ENCODE results near the gene RPS17. TPM values are rescaled to one million over a fixed set of nuclear protein-coding genes. Genes with fewer than 3 reads are reported as not detected.

RPS17 gene
- total RNA-seq (2014; rRNA removed; shearing (Covaris generic)) = 5,360 and 5,605 TPM in 2 replicates

DNA sequence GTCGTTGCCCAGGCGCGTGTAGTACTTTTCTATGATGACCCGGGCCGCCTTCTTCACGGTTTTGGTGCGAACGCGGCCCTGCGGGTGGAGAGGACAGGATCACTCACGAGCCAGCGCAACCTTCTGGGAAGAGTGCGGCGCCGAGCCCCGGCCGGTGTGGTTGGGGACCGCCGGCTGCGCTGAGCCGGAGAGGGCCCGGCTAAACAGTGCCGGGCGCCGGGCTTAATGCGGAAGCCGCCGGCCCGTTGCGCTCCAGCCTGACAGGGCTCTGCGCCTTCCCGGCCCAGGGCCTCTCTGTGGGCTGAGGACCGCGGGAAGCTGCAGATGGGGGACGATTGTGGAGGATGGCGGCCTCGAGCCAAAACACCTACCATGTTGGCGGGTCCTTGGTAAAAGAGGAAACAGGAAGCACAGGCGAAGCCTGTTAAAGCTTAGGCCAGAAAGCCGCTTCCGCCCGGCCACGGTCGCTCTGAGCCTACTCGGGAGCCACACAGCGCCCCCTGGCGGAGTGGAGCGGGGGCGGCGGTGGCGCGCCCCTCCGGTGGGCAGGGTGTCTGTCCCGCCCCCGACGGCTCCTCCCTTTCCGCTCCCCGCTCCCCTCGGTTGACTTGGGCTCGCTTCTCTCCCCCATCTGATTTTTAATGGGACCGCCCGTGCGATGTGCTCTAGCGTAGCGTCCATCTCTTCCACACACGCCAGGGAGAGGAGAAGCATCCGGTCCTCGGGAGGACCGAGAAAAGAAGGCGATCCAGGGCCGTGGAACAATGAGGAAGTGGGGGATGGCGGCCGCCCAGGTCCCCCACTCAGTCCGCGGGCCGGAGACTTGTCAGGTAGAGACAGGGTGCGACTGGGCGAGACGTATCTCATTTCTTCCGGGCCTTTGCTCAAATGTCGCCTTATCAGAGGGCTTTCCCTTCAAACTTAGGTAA is at the start of gene RPS17:
Gene RPS17 (minus strand): TSS at position 403 of the 929 bp plus-strand sequence. CDS start 29 bp downstream, at position 374.
- Histone ChIP-seq H3K27ac (peak within 1 kb of the TSS; percentile 88), H3K27me3 (no peaks in the 10 kb centered on the region), H3K9me3 (replicated peaks) (no peaks in the 10 kb centered on the region), H3K4me3 (peak within 1 kb of the TSS; percentile 84), H3K36me3 (peaks cover 44% of the 10 kb centered on the region), H3K4me1 (peaks cover 4% of the 10 kb centered on the region; the same call in 1 of the 2 replicates)
- peak; percentile 94 to 97 for DNase-seq

DNA sequence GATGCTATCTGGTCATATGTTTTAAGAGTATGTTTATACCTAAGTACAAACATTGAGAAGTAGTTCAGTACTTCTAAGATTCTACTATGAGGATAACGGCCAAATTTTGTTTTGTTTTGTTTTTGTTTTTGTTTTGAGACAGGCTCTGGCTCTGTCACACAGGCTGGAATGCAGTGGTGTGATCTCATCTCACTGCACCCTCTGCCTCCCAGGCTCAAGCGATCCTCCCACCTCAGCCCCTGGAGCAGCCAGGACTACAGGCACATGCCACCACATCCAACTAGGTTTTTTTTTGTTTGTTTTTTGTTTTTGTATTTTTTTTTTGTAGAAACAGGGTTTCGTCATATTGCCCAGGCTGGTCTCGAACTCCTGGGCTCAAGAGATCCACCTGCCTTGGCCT is 47.5 kb upstream of the RPS17 start:
- H3K4me1 ChIP-seq = no peaks in the 10 kb centered on the region
- H3K36me3 ChIP-seq = no peaks in the 10 kb centered on the region
- H3K27ac ChIP-seq = no peak overlapping the region
- no peak overlapping the region for H3K4me3 ChIP-seq
- DNase-seq = no peak
- peaks cover 3% of the 10 kb centered on the region; the same call in 1 of the 2 replicates for H3K27me3 ChIP-seq
- H3K9me3 ChIP-seq (replicated peaks) = no peaks in the 10 kb centered on the region

DNA sequence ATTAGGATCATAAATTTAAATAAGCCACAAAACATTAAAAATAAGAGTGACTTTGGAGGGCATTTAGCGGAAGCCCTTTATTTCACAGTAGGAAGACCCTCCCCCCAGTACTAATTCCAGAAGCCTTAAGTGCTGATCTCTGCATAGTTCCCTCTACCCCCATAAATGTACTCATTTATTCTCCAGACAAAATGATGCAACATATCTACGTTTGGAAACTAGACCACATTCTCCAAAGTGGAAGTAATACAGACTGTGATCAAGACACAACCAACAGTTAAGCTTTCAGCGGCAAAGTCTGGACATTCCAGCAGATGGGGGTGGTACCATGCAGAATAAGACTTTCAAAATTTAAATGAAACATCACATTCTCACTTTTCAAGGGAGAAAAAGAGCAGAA is 44.8 kb upstream of the RPS17 start:
- no peaks in the 10 kb centered on the region for H3K4me1 ChIP-seq
- DNase-seq = no peak
- H3K27me3 ChIP-seq = 0 out of 2 replicates have a peak, but pooled peaks cover 6% of the 10 kb centered on the region
- H3K36me3 ChIP-seq = no peaks in the 10 kb centered on the region
- no peak overlapping the region for H3K4me3 ChIP-seq
- H3K27ac ChIP-seq = no peak overlapping the region
- no peaks in the 10 kb centered on the region for H3K9me3 ChIP-seq (replicated peaks)

DNA sequence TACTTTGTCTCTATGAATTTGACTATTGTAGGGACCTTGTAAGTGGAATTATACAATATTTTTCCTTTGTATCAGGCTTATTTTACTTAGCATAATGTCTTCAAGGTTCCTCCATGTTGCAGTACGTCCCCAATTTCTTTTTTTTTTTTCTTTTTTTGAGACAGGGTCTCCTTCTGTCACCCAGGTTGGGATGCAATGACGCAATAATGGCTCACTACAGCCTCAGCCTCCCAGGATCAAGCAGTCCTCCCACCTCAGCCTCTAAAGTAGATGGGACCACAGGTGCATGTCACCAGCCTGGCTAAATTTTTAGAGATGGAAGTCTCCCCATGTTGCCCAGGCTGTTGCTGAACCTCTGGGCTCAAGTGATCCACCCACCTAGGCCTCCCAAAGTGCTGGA is 40.5 kb upstream of the RPS17 start:
- Histone ChIP-seq H3K4me3 (no peak overlapping the region), H3K27me3 (0 out of 2 replicates have a peak, but pooled peaks cover 6% of the 10 kb centered on the region), H3K27ac (no peak overlapping the region), H3K9me3 (replicated peaks) (no peaks in the 10 kb centered on the region), H3K36me3 (no peaks in the 10 kb centered on the region), H3K4me1 (no peaks in the 10 kb centered on the region)
- no peak for DNase-seq

DNA sequence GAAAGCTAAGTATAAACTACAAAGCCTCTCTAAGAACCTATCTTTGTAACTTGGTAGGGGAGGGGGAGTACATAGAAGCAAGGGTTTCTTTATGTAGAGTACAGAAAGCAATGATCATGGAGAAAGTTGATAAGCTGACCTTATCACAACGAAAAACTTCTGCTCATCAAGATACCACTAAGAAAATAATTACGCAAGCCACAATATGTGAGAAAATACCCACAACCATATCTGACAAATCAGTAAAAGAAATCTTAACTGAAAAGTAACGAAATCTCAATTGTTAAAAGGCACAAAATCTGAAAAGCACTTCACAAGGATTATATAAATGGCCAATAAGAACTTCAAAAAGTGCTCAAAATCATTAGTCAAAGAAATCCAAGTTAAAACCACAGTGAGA is 35.1 kb upstream of the RPS17 start:
- DNase-seq = no peak
- no peaks in the 10 kb centered on the region for H3K4me1 ChIP-seq

DNA sequence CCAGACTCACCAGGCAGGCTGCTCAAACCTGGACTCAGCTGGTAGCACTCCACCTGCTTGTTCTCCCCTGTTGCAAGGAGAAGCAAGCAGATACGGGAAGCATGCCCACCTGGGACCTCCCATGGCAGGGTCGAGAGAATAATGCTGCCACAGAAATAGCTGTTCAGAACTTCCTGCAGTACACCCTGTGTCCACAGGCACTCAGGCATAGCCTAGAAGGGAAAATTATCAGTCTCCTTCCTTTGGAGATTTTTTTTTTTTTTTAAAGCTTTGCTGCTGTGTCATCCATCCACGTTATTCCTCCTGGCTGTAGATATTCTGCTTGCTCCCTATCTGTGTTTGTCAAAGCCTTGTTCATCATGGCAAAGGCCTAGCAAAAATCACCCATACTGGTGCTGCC is 32.7 kb upstream of the RPS17 start:
- DNase-seq = no peak
- Histone ChIP-seq H3K4me3 (no peak overlapping the region), H3K27ac (no peak overlapping the region), H3K36me3 (no peaks in the 10 kb centered on the region), H3K9me3 (replicated peaks) (no peaks in the 10 kb centered on the region), H3K27me3 (peaks cover 16% of the 10 kb centered on the region), H3K4me1 (no peaks in the 10 kb centered on the region)

More for the DNA sequence above, 35.1 kb upstream of the RPS17 start:
- H3K27me3 ChIP-seq = peaks cover 9% of the 10 kb centered on the region; the same call in 1 of the 2 replicates
- no peaks in the 10 kb centered on the region for H3K9me3 ChIP-seq (replicated peaks)
- H3K4me3 ChIP-seq = no peak overlapping the region
- H3K27ac ChIP-seq = no peak overlapping the region
- no peaks in the 10 kb centered on the region for H3K36me3 ChIP-seq

DNA sequence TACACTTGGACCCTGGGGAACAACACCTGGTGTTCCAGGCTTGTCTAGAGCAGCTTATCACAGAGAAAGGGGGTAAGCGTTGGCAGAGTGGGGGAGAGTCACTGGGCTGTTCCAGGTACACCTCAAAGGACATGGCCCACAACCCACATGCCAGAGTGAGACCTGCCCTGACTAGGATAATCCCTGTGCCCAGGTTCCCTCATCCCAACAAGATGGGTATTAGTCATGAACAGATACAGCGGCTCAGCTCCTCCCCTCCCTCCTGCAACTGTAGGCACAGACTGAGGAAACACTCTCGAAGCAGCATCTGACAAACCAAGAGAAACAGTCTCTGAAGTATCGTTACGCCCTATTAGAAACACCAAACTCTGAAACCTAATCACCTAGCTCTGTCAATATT is 32.1 kb upstream of the RPS17 start:
- Histone ChIP-seq H3K9me3 (replicated peaks) (no peaks in the 10 kb centered on the region), H3K27ac (no peak overlapping the region), H3K27me3 (peaks cover 22% of the 10 kb centered on the region), H3K36me3 (no peaks in the 10 kb centered on the region), H3K4me3 (no peak overlapping the region), H3K4me1 (no peaks in the 10 kb centered on the region)
- DNase-seq = no peak

DNA sequence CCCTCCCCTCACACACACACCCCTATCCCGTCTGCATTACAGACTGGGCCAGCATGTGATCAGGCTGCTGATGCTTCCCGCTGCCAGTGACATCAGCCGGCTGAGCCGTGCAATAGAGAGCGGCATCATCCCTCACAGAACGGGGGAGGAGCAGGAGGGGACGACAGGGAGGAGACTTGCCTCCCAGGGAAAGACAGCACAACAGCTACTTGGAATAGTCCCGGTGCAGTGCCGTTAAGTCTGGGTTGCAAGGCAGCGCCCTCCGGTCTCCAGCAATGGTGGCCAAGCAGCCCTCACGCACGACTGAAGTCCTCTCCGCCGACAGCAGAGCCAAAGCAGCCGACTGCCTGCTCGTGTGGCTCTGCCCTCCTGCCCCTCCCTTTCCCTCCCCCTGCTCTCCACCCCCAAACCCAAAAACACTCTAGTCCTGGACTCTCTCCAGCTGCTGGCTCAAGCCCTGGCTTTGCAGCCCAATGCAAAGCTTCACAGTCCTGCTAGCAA is 31.5 kb upstream of the RPS17 start:
- Histone ChIP-seq H3K4me1 (no peaks in the 10 kb centered on the region), H3K36me3 (no peaks in the 10 kb centered on the region), H3K4me3 (peak overlapping the region; percentile 36), H3K27me3 (peaks cover 22% of the 10 kb centered on the region), H3K27ac (no peak overlapping the region), H3K9me3 (replicated peaks) (no peaks in the 10 kb centered on the region)
- peak; percentile 42 to 55 for DNase-seq

DNA sequence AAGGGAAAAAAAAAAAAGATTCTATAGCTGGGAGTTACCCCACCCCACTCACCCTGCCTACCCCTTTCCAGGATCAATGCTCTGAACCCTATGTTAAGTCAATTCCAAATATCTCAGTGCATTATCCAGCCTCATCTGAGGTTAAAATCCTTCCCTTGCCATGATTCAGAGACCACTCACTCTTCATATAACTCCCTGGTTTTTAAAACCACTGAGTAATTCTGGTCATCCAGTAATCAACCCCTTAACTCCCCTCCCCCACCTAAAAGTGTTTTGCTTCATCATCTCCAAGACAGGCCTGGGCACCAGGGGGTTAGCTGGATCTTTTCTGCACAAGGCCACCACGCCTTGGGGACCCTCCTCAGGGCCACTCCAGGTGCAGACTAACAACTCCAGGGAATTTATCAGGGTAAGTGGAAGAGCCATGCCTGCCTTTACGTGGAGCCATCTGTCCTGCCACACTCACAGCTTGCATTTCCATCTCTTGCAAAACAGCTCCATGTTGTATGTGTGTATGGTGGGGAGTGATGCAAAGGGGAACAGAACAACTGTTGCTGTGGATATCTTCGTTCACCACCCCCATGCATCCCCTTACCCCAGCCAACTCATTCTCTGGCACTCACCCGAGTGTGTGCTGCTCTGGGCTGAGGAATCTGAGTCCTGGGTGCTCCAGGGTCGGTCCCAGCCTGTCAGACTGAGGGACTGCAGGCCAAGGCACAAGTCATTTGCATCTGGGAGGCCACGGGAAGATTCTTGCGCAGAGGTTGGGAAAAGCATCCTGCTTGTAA is 30.7 kb upstream of the RPS17 start:
- Histone ChIP-seq H3K36me3 (no peaks in the 10 kb centered on the region), H3K4me1 (no peaks in the 10 kb centered on the region), H3K9me3 (replicated peaks) (no peaks in the 10 kb centered on the region), H3K27ac (no peak overlapping the region), H3K27me3 (peaks cover 22% of the 10 kb centered on the region), H3K4me3 (0 out of 2 replicates have a peak overlapping the region, but pooled peaks have one; percentile 36)
- DNase-seq = no peak

DNA sequence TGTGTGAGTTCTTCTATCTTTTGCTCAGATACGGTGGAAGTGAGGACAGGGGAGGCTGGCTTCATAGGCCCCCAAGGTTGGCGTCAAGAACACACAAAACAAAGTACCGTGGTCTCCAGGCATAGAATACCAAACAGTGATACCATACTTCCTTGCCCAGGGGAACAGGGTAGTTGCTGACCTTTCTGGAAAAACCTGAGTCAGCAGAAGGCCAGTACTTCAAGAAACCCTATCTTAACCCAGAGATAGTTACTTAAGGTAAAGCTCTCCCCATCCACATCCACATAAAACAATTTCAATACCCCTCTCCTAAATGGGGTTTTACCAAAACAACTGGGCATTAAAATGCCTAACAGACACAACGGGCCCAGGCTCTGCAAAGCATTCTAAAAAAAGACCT is 29.6 kb upstream of the RPS17 start:
- Histone ChIP-seq H3K36me3 (no peaks in the 10 kb centered on the region), H3K27me3 (peaks cover 15% of the 10 kb centered on the region), H3K9me3 (replicated peaks) (no peaks in the 10 kb centered on the region), H3K4me3 (no peak overlapping the region), H3K27ac (no peak overlapping the region), H3K4me1 (no peaks in the 10 kb centered on the region)
- DNase-seq = no peak

DNA sequence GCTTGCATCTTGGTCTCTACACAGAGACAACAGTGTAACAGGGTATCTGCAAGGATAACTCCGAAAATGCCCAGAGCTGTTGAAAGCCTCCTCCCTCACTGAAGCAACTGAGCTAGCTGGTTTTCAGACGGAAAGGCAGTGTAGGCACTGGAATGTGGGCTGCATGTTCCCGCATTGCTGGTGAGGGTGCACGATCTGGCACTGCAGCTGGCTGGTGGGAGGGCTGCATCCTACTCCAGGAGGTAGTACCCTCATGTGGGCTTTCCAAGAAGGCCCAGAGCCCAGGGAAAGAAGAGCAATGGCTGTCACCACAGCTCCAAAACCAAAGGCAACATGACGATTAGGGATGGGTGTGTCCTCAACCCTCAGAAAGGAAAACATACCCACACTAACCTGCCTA is 28.7 kb upstream of the RPS17 start:
- no peaks in the 10 kb centered on the region for H3K9me3 ChIP-seq (replicated peaks)
- no peaks in the 10 kb centered on the region for H3K36me3 ChIP-seq
- H3K4me3 ChIP-seq = no peak overlapping the region
- peaks cover 13% of the 10 kb centered on the region for H3K27me3 ChIP-seq
- no peaks in the 10 kb centered on the region for H3K4me1 ChIP-seq
- H3K27ac ChIP-seq = no peak overlapping the region
- no peak for DNase-seq

DNA sequence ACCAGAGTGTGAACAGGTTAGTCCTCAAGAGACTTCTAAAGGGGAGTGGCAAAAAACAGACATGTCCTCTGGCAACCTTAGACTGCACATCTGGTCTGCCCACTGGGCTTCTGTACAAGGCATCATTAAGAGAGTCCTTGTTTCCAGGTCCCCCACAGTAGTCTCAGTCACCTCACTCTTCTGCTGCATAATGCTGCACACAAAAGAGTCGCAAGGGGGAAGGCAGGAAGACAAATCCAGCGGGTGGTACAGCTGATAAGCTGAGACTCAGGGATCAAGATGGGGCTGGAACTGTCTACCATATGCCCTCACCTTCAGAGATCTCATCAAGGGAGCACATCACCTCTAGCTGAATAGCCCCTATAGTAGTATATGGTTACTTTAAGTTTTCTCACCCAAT is 27.4 kb upstream of the RPS17 start:
- no peak overlapping the region for H3K27ac ChIP-seq
- no peak overlapping the region for H3K4me3 ChIP-seq
- H3K9me3 ChIP-seq (replicated peaks) = no peaks in the 10 kb centered on the region
- no peaks in the 10 kb centered on the region for H3K36me3 ChIP-seq
- no peaks in the 10 kb centered on the region for H3K4me1 ChIP-seq
- DNase-seq = no peak
- peaks cover 13% of the 10 kb centered on the region for H3K27me3 ChIP-seq

DNA sequence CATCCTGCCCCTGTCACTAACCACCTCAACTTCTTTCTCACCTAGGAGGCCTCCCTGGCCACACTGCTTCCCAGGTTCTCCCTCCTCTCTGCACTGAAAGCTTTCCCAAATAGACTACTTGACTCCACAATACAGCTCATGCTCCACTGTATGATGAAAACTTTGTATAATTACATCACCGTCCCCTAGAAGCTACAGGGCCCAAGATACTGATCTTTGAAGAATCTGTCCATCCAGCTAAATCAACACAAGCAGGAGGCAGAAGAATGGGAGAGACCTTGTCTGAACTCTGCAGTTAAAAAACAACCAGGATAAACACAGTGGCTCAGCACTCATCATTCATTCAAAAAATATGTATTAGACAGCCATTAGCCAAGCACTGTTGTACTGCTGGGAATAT is 26.4 kb upstream of the RPS17 start:
- no peak overlapping the region for H3K4me3 ChIP-seq
- H3K36me3 ChIP-seq = no peaks in the 10 kb centered on the region
- H3K27ac ChIP-seq = no peak overlapping the region
- no peak for DNase-seq
- H3K4me1 ChIP-seq = no peaks in the 10 kb centered on the region
- H3K27me3 ChIP-seq = peaks cover 13% of the 10 kb centered on the region
- H3K9me3 ChIP-seq (replicated peaks) = no peaks in the 10 kb centered on the region

DNA sequence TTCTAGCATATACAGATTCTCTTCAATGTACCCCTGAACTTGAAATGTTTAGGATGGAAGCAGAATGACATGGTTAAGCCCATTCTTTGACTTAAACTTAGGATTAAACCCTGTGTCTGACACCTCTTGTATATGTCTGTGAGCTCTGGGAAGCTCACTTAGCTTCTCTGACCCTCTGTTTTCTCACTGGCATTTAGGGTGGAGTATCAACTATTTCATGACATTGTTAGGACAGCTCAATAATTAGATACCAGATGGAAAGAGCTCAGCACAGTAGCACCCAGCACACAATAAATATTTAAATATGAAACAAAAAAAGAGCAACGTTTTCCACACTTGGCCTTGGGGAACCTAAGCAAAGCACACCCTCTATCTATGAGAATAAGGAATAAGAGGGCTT is 18.2 kb upstream of the RPS17 start:
- H3K27me3 ChIP-seq = peaks cover 17% of the 10 kb centered on the region; the same call in 1 of the 2 replicates
- DNase-seq = no peak
- no peak overlapping the region for H3K27ac ChIP-seq
- H3K4me1 ChIP-seq = no peaks in the 10 kb centered on the region
- no peaks in the 10 kb centered on the region for H3K36me3 ChIP-seq
- no peaks in the 10 kb centered on the region for H3K9me3 ChIP-seq (replicated peaks)
- no peak overlapping the region for H3K4me3 ChIP-seq

All from SJCRH30 (cell line).